HG03139 (cell line): Measurements from ENCODE around the gene ENTREP1.

Experiments
- ATAC-seq: cut with Tn5 transposase; IDR thresholded peaks from one replicate; pipeline ENCODE4 v1.9.1; 2021; ENCODE audit not compliant: unreplicated experiment

The ENTREP1 gene

DNA sequence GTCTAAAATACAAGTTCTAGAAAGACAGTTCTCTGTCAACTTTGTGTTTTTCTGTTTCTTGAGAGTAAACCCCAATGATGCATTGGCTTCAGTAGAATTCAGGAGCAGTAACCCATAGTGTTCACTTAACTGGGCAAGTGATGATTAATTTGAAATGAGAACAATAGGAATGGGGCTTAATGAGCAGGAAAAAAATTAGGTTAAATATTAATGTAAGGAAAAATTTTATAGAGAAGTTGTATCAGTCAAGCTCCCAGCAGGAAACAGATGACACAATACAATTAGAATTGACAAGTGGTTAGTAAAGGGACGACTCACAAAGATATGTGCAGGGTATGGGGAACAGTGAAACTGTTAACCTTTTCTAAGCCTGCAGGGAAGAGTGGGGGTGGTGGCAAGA lies 38.2 kb downstream of the ENTREP1 start:
- ATAC-seq = no peak

- ATAC-seq = no peak
Measured at GRCh38 chr9:69364510-69365150, 39.6 kb downstream of the ENTREP1 start.

DNA sequence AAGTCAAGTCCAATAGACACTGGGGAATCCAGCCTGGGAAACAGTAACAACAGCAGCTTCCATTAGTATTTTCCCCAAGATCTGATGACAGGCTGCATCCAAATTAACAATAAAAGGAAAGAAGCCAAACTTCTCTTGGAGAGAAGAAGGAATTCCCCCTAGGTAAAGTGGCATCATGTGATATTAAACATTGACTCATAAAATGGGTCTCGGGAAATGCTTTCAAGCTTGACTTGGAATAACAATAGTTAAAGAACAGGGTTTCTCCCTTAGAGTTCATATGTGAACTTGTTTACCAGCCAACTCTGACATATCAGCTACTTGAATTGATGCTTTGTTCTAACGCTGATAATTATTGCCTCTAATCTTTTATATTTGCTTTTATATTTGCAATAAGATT lies 45.4 kb downstream of the ENTREP1 start:
- ATAC-seq = no peak

- no peak for ATAC-seq
Measured at GRCh38 chr9:69371001-69371400, 46.0 kb downstream of the ENTREP1 start.

DNA sequence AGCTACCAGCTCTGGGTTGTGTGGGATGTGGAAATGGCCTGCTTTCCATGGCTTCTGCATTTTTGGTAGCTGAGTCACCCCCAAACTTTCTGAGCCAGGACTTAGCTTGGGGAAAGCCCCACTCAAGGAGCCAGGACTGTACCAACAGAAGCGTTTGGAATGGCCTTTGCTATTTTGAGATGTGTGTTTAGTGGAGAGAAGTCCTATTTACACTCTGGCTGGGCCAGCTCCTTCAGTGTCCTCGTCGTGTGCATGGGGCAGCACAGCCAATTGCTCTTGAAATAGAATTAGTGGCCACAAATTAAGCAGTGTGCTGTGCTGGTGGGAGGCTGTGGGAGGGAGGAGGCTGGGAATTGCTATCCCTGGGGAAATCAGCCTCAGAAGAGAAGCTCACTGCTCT lies 51.6 kb downstream of the ENTREP1 start:
- ATAC-seq = no peak

- ATAC-seq = no peak
Measured at GRCh38 chr9:69377291-69377690, 52.3 kb downstream of the ENTREP1 start.

- no peak for ATAC-seq
Measured at GRCh38 chr9:69377981-69378380, 53.0 kb downstream of the ENTREP1 start.

- ATAC-seq = no peak
Measured at GRCh38 chr9:69379270-69379982, 54.4 kb downstream of the ENTREP1 start.

GRCh38 chr9:69380301-69380700 lies 55.3 kb downstream of the ENTREP1 start:
- ATAC-seq = no peak

DNA sequence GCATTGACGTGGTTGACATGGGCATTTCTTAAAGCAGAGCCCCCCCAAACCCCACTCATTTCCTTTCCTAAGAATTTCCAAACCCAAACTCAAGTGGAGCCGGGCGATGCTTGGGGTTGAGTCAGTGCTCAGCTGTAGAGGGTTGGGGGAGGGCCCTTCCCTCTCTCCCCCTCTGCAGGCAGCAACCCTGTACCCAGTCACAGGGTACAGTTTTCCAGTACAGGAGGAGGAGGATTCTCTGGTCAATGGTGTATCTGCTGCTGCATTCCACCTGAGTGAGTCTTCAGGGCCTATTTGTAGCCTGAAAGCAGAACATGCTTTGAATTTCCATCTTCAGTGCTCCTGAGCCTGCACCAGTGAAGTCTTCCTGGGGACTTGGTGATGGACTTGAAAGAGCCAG lies 55.8 kb downstream of the ENTREP1 start:
- ATAC-seq = no peak

DNA sequence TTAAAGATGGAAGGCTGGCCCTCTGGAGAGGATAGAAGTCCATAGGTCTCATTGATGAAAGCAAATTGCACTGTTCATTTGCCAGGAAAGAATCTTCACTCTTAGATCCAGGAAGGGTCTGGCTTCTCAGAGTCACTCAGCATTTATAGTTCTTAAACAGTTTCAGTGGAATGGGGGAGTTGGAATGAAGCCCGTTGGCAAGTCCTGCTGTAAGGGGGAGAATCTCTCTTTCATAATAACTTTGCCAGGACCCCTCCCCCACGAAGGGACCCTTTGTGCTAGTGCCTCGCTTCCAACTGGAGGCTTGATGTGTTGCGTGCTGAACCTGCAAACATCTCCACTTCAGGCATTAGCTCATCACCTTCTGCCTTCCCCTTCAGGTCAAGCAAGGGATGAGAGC lies 57.1 kb downstream of the ENTREP1 start:
- ATAC-seq = no peak

- ATAC-seq = no peak
Measured at GRCh38 chr9:69385581-69386033, 60.6 kb downstream of the ENTREP1 start.

DNA sequence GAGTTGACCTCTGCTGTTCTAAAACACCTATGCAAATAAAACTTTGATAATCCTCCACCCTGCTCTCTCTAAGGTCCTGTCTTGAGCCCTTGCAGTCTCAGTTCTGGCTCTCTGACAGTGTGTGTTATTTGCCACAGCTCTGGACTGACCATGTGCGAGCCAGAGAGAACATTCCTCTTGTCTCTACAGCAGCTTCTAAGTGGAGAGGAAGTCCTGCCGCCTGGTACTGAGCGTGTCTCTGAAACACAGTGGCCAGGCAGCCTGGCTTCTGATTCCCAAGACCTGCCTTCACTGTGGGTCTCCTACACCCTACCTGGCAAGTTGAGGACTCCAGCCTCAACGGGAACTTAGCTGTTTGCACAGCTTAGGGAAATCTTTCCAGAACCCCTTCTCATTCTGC lies 61.6 kb downstream of the ENTREP1 start:
- ATAC-seq = no peak

- ATAC-seq = no peak
Measured at GRCh38 chr9:69388596-69388995, 63.6 kb downstream of the ENTREP1 start.

- no peak for ATAC-seq
Measured at GRCh38 chr9:69389437-69389995, 64.5 kb downstream of the ENTREP1 start.

GRCh38 chr9:69391487-69391886 lies 66.5 kb downstream of the ENTREP1 start:
- no peak for ATAC-seq

DNA sequence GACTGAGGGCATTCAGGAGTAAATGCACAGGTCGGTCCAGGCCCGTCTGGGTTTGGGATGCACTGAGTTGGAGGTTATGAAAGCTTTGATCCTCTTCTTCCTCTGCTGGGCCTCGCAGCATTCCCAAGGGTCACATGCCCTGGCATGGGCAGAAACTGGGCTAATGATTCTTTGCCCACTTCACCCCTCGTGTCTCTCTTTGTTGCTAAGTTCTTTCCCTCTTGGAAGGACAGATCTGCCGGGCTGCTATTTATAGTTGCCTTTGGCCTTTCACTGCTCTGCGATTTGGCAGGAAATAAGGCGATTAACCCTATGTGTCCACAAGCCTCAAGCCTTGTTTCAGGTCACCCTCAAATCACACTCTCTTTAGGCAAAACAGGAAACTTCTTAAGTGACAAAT lies 66.9 kb downstream of the ENTREP1 start:
- no peak for ATAC-seq

GRCh38 chr9:69392826-69393225 lies 67.8 kb downstream of the ENTREP1 start:
- ATAC-seq = no peak

DNA sequence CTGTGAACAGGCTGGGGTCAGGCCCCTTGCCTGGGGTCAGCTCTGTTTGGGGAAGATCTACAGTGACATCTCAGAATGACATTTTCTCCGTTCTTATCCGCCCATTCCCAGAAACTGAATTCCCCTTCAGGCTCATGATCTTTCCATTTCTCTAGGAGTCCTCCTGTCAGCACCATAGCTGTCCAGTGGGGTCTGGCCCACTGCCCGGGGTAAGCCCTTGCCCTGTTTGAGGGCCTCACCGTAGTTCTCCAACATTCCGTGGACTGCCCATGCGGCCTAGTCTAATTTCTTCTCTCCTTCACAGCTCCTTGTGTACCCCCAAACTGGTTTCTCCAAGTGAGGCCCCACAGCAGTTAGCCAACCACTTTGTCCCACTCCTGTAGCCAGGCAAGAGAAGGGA lies 68.4 kb downstream of the ENTREP1 start:
- no peak for ATAC-seq

DNA sequence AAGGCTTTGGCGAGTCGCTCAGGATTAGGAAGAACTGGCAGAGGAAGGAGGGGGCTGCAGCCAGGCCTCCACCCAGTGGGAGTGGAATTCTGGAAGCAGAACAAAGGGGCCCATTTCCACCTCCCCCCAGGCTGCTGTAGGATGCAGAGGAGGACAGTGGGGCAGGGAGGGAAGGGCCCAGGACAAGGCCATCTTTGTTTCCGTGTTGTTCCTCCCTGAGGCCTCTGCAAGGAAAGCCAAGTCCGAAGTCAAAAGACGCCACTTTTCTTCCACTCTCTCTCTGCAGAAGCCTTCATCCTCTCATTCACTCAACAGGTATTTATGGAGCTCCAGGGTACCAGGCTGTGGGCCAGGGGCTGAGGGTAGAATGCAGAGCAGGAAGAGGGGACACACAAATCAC lies 70.7 kb downstream of the ENTREP1 start:
- ATAC-seq = no peak

GRCh38 chr9:69396759-69397158 lies 71.7 kb downstream of the ENTREP1 start:
- ATAC-seq = no peak

DNA sequence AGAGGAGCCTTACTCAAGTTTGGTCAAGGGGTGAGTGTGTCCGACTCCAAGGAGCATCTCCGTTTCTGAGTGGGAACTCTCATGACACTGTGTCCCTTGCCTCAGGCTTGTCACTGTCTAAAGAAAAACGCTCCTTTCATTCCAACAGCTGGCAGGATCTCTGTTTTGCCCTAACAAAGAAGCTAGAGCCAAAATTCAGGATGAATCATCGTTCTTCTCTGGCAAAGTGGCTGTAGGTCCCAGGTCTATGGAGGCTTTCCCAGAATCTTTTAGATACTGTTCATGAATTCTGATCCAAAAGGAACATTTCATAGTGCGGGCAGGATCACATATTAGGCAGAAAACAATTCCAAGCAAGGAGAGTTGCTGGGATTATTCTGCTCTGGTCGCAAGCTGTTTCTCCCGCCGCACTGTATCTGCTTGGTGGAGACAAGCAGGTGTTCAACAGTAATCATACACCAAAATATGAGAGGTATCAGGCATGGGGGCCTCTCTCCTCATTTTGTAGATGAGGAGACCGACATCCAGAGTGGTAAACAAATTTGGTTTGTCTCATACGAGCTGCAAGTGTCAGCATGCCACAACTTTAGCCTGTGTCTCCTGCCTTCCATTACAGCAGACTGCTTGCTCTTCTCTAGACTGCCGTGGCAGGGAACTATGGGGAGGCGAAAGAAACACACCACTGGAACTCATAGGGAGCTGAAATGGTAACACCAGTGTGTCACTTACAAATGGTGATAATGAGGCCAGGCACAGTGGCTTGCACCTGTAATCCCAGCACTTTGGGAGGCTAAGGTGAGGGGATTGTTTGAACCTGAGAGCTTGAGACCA lies 72.6 kb downstream of the ENTREP1 start:
- no peak for ATAC-seq
